Measurements from ENCODE around the gene LUZP1. TPM values are rescaled to one million over a fixed set of nuclear protein-coding genes. Genes with fewer than 3 reads are reported as not detected.

The LUZP1 gene
- polyA plus RNA-seq, 1 of the 3 experiments (the other 2 are of a cell fraction) = 8.9 TPM

GRCh38 chr1:23037081-23037740 lies 131.4 kb downstream of the LUZP1 start:
- DNase-seq = no peak
- Histone ChIP-seq H3K4me1 (ENCODE audit: control insufficient read depth in 1 of 2, insufficient read depth in 2 of 2, low read depth in 1 of 2, low read length in 1 of 2) (peaks cover 3 to 8% of the 10 kb centered on the region in 2 experiments; a peak in 2 of 4 replicates), H3K9ac (no peak overlapping the region), H3K9me3 (no peaks in the 10 kb centered on the region), H3K4me2 (no peak overlapping the region), H3F3A (replicated peaks; ENCODE audit: insufficient read depth) (peaks cover 4% of the 10 kb centered on the region), H3K36me3 (replicated peaks in 1 of 2; ENCODE audit: control insufficient read depth in 1 of 2, insufficient read depth in 2 of 2, low read length in 1 of 2) (peaks cover 0 to 7% of the 10 kb centered on the region in 2 experiments), H3K9me2 (no peaks in the 10 kb centered on the region), H3K79me2 (ENCODE audit: insufficient read depth) (peaks cover 99% of the 10 kb centered on the region), H3K27ac (ENCODE audit: low read depth in 2 of 2, low read length in 1 of 2) (no peak overlapping the region), H3K27me3 (ENCODE audit: insufficient read depth) (no peaks in the 10 kb centered on the region), H4K20me1 (ENCODE audit: insufficient read depth) (peaks cover 52% of the 10 kb centered on the region), H2AFZ (ENCODE audit: low read depth) (no peak overlapping the region), H3K4me3 (ENCODE audit: low read depth in 2 of 2, low read length in 1 of 2) (no peak overlapping the region)
- ChIA-PET CTCF (interaction anchor here (0.7 to 1.3 kb wide), 3 partner anchors 10 to 148 kb away, joined by 3 to 4 read pairs (median 4); no protein-coding TSS in a partner anchor), POLR2A (interaction anchor here (0.6 kb wide), 1 partner anchor 63 kb away, joined by 4 read pairs; no protein-coding TSS in a partner anchor)
- no peak for TF ChIP-seq NFIC (IDR thresholded peaks at IDR 0.05; ENCODE audit: borderline replicate concordance)
- TF ChIP-seq SMC3 (IDR thresholded peaks at IDR 0.05; ENCODE audit: low read depth, low read length) = no peak
- TF ChIP-seq CTCF (IDR thresholded peaks at IDR 0.05) = no peak
- TF ChIP-seq EP300 (IDR thresholded peaks at IDR 0.05; ENCODE audit: borderline replicate concordance in 1 of 2, low read depth in 1 of 2, low read length in 1 of 2) = no peak
- no peak for TF ChIP-seq MXI1 (IDR thresholded peaks at IDR 0.05; ENCODE audit: low read depth, low read length)
- TF ChIP-seq TEAD4 (IDR thresholded peaks at IDR 0.05; ENCODE audit: borderline replicate concordance, insufficient read depth) = no peak
- no peak for TF ChIP-seq GABPA (IDR thresholded peaks at IDR 0.05; ENCODE audit: low read depth)
- TF ChIP-seq FOXM1 (IDR thresholded peaks at IDR 0.05; ENCODE audit: low read depth) = no peak
- TF ChIP-seq FOXJ3 (CRISPR knock-in tag; IDR thresholded peaks at IDR 0.05) = no peak
- TF ChIP-seq, protein P1, sequence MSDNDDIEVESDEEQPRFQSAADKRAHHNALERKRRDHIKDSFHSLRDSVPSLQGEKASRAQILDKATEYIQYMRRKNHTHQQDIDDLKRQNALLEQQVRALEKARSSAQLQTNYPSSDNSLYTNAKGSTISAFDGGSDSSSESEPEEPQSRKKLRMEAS (IDR thresholded peaks at IDR 0.05; ENCODE audit: low read depth) = no peak
- WGBS (ENCODE audit: low lambda C conversion rate) = 97% methylated on average over 4 of the region's 4 CpGs

GRCh38 chr1:23035823-23036452 lies 132.7 kb downstream of the LUZP1 start:
- CTCF ChIA-PET = no interaction called here
- Histone ChIP-seq H3K79me2 (ENCODE audit: insufficient read depth) (peaks cover 100% of the 10 kb centered on the region), H4K20me1 (ENCODE audit: insufficient read depth) (peaks cover 54% of the 10 kb centered on the region)

More at GRCh38 chr1:23035823-23036452, 132.7 kb downstream of the LUZP1 start:
- H3K9me3 ChIP-seq = no peaks in the 10 kb centered on the region
- 84% methylated on average over 2 of the region's 2 CpGs for WGBS (ENCODE audit: low lambda C conversion rate)
- H3F3A ChIP-seq (replicated peaks; ENCODE audit: insufficient read depth) = peaks cover 4% of the 10 kb centered on the region
- H3K9me2 ChIP-seq = no peaks in the 10 kb centered on the region
- H2AFZ ChIP-seq (ENCODE audit: low read depth) = no peak overlapping the region
- no peak overlapping the region for H3K4me2 ChIP-seq
- POLR2A ChIA-PET = no interaction called here
- H3K27me3 ChIP-seq (ENCODE audit: insufficient read depth) = no peaks in the 10 kb centered on the region
- H3K36me3 ChIP-seq (replicated peaks in 1 of 2; ENCODE audit: control insufficient read depth in 1 of 2, insufficient read depth in 2 of 2, low read length in 1 of 2) = peaks cover 0 to 12% of the 10 kb centered on the region in 2 experiments
- H3K4me1 ChIP-seq (ENCODE audit: control insufficient read depth in 1 of 2, insufficient read depth in 2 of 2, low read depth in 1 of 2, low read length in 1 of 2) = peaks cover 3 to 8% of the 10 kb centered on the region in 2 experiments; a peak in 2 of 4 replicates
- H3K27ac ChIP-seq (ENCODE audit: low read depth in 2 of 2, low read length in 1 of 2) = no peak overlapping the region
- no peak overlapping the region for H3K4me3 ChIP-seq (ENCODE audit: low read depth in 2 of 2, low read length in 1 of 2)
- no peak for DNase-seq
- H3K9ac ChIP-seq = no peak overlapping the region
- no peak for TF ChIP-seq EZH2phosphoT487 (IDR thresholded peaks at IDR 0.05; ENCODE audit: borderline replicate concordance, low read depth)
- no peak for TF ChIP-seq CHD2 (IDR thresholded peaks at IDR 0.05; ENCODE audit: low read length, partially characterized antibody)
- TF ChIP-seq SMC3 (IDR thresholded peaks at IDR 0.05; ENCODE audit: low read depth, low read length) = no peak
- TF ChIP-seq NRF1 (IDR thresholded peaks at IDR 0.05; ENCODE audit: low read depth, low read length) = no peak
- no peak for TF ChIP-seq GATA2 (CRISPR knock-in tag; IDR thresholded peaks at IDR 0.05)

Small RNA genes within 50 kb of the gene (small RNA-seq; reads per million reads assigned to genes)
- gene MIR3115 (0 to 5.6 (median 1.2) reads per million in 7 experiments), gene MIR4419A (0 reads per million in 7 experiments), gene RNU6-135P (0 reads per million in 7 experiments), gene RNU6-514P (0 reads per million in 7 experiments)

Other genes with a start within 250 kb of the LUZP1 start
- not detected in 2 replicates for gene LACTBL1, start 196.0 kb downstream of the LUZP1 start, polyA plus RNA-seq (2012; rRNA removed)
- 0.20 TPM in 1 of 2 replicates, not detected in the other for gene TEX46, start 153.0 kb downstream of the LUZP1 start, polyA plus RNA-seq (2012; rRNA removed)
- gene KDM1A, start 149.4 kb downstream of the LUZP1 start, polyA plus RNA-seq (2012; rRNA removed) = 71.0 and 78.5 TPM in 2 replicates
- 0.29 and 0.39 TPM in 2 replicates for gene HTR1D, start 48.6 kb upstream of the LUZP1 start, polyA plus RNA-seq (2012; rRNA removed)
- 111 and 141 TPM in 2 replicates for gene HNRNPR, start 175.4 kb upstream of the LUZP1 start, polyA plus RNA-seq (2012; rRNA removed)
- gene ZNF436, start 201.0 kb upstream of the LUZP1 start, polyA plus RNA-seq (2012; rRNA removed) = 5.0 and 6.4 TPM in 2 replicates